Measurements from ENCODE around the gene EOGT.
A peak's percentile ranks its signal among the peaks of the same experiment; 100 is the strongest.

Gene EOGT

DNA sequence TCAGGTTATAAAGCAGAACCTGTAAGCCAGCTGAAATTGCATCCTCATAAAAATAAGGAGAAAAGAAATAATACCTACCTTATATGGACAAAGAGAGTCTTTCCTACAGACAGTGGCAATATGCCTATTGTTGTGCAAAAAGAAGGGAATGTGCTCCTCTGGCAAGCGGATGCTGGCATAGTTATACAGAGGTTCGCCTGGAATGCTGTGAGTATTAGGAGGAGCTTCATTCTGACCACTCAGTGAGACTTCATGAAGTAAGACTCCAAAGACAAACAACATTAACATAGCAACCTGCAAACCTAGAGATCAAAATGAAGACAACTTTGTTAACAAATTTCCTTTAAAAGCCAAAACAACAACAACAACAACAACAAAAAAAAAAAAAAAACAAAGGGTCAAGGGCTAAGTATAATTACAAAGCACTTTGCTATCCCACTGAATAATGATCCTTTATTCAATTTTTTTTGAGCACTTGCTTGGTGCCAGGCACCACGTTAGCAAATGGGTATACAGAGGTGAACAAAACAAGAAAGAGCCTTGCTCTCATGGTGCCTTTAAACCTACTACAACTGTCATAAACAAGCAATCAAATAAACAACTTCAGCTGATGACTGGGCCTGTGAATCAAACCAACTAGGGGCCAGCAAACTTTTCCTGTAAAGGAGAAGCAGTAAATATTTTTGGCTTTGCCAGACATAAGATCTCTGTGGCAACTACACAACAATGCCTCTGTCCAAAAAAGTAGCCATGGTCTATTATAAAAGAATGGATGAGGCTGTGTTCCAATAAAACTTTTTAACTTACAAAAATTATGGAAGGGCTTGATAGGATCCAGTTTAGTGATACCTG is 3.7 kb downstream of the EOGT start:
- DNase-seq (ENCODE audit: low spot score), result no peak

DNA sequence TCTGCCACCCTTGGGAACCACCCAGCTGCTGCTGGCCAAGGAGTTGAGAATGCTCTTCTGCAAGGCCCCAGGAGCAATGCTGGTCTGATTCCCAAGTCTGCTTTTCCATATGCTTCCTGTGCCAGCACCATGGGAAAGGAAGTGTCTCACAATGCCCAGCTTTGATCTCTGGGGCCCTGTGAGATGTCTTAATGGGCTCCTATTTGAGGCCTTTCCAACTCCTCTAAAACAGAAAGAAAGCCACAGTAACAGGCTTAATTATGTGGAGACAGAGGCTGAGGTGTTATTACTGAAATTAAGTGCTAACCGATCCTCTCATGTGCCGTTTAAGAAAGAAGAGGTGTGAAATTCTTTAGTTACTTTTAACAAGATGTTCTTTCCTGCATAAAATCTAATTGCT is 4.5 kb downstream of the EOGT start:
- peak; percentile 82 for DNase-seq (ENCODE audit: low spot score)

DNA sequence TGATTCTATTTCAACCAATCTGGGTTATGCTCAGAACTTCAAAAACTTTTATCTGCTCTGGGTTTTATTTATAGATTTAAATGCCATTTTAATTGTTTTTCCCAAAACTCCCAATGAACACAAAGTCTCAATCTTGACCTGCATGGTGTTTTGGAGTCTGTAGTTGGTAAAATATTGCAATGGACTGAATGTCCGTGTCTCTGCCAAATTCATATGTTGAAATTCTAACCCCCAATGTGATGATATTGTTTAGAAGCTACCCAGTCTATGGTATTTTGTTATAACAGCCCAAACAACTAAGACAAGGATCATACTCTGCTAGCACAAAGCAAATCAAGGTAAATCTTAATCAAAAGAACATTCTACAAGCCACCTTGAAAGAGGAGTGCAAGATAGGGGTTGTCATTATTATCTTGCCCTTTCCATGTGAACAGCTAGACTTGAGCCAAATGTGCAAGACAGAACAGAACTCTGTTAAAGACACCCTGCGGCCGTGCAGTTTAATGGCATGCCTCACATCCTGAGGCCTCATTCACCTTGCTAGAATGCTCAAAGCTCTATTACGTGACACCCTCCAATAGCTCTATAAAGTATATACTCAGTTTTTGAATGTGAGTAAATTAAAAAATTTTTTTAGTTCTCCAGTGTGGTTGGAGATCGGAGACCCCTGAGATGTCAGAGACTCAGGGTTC is 7.5 kb downstream of the EOGT start:
- DNase-seq (ENCODE audit: low spot score), result no peak

DNA sequence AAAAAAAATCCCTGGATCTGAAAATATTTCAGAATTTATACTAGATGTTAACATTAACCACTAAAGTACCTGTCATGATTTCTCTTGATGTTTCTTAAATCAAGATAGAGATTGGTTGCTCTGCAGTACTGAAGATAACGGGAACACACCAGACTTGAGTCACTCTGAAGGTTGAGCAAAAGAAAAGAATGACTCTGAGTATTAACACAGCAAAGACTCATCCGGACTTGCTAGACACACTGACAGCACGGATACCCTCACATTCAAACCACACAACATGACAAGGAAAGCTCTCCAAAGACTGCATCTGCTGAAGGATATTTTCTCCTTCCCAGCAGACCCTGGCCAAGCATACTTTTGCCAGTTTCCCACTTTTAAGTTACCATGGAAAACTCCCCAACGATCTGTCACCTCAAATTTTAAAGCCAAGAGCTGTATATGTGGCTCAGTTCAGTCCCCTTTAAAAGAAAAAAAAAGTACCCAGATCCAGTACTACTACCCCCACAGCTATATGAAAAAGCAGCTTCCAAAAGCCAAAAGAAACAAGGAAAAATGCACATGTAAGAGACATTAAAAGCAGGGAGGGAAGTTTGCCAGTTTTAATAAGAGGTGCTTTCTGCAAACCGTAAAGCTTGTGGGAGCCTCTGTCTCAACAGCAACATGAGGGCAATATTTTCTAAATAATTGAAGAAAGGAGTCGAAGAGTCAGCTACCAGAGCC is 8.3 kb downstream of the EOGT start:
- no peak for DNase-seq (ENCODE audit: low spot score)

GRCh38 chr3:69004138-69004537 is 9.3 kb downstream of the EOGT start:
- no peak for DNase-seq (ENCODE audit: low spot score)

GRCh38 chr3:68999605-69000004 is 13.9 kb downstream of the EOGT start:
- DNase-seq (ENCODE audit: low spot score), result no peak

DNA sequence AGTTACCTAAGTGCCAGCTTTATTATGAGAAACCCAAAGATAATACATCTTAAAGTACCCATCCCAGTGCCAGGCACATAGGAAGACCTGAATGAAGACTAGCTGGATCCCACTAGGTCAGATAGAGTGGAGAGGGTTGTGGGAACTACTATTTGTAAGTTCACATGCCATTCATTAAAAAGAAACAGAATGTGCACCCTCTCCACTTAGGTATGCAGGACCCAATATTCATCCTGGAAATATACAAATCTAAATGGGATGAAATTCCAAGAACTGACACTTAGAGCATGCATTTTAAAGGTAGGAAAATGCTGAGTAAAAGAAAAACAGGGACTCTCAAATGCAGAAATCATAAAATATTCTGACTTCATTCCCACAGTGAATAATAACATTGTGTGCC is 14.3 kb downstream of the EOGT start:
- DNase-seq (ENCODE audit: low spot score), result no peak

DNA sequence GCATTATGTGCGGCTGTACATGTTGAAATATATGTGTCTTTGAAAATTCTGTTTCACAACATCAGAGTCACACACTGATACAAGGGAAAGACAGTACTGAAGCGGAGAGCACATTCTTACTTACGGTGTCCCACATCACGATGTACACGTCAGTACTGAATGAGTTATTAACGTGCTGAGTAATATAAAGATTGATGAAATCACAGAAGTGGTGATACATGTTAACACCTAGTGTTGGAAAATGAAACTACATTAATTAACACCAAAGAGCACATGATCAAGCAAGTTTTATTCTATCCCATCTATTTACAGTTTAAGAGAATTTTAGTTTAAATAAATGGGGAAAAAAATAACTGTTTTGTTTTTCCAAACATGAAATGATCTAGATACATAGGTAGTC is 15.6 kb downstream of the EOGT start:
- DNase-seq (ENCODE audit: low spot score), result no peak

DNA sequence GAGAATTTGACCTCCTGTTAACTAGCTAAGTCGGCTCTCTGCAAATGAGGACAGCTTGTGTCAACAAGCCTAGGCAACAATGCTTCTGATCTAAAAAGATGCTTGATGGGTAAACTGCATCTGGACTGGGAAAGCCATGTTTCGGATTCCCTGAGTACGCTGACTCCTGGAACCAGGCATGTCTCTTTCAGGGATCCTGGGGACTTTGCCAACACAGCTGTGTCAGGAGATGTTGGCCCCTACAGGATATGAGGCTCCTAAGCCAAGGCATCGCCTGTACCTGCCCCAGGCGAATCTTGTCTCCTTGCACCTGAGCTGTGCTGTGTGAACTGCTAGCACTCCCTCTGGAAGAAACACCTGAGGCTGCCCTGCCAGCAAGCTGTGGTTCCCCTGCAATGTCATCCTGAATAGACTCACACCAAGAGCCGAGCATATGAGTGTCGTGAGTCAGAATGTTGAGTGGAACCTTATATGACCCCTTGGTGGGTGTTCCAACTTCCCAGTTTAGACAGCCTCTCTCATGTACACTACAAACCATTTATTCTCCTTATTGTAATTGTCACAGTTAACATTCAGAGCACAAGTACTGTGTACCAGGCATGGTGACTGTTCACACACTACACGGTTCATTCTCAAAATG is 17.0 kb downstream of the EOGT start:
- no peak for DNase-seq (ENCODE audit: low spot score)

- DNase-seq (ENCODE audit: low spot score), result no peak
Observed at GRCh38 chr3:68988740-68989139, 24.7 kb downstream of the EOGT start.

DNA sequence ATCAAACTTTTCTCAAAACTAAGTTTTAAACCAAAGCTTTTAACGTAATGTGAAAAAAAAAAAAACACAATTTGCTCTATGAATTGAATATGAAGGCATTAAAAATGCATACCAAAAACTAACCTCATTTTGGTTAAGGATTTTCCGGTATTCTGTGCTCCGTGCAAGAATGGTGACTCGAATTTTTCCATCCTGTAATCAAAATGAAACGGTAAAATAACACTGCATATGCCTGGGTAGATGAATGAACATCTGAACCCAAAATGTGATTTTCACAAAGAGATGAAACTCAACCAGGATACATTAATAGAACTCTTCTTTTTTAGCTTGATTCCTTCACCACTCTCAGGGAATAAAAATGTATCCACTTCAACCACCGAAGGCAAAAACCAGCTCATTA is 26.2 kb downstream of the EOGT start:
- DNase-seq (ENCODE audit: low spot score), result no peak

DNA sequence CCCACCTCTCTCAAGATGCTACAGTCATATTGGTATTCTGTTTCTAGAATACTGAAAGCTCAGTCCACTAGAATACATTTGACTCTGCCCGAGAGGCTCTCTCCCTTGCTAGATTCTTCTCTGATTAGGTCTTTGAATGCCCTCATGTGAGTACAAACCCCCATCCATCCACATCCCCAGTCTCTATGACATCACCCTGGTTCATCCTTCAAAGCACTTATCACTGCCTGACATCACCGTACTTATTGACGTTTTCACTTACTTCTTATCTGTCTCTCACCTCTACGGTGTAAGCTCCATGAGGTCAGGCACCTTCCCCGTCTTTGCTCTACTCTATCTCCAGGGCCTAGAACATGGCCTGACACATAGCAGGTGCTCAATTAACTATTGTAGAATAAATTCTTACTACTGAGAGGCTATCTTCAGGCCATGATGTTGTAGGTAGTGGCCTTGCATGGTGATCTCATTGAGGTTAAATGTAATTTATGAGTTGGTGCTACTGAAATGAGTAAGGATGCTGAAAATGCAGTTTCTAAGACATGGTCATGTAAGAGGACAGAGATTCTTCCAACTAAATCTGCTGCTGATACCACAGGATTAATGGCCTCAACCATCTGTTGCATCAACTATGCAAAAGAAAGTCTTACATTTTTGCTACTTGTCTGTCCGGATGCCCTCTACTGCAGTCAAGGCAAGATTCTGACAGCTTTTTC is 26.8 kb downstream of the EOGT start:
- no peak for DNase-seq (ENCODE audit: low spot score)

DNA sequence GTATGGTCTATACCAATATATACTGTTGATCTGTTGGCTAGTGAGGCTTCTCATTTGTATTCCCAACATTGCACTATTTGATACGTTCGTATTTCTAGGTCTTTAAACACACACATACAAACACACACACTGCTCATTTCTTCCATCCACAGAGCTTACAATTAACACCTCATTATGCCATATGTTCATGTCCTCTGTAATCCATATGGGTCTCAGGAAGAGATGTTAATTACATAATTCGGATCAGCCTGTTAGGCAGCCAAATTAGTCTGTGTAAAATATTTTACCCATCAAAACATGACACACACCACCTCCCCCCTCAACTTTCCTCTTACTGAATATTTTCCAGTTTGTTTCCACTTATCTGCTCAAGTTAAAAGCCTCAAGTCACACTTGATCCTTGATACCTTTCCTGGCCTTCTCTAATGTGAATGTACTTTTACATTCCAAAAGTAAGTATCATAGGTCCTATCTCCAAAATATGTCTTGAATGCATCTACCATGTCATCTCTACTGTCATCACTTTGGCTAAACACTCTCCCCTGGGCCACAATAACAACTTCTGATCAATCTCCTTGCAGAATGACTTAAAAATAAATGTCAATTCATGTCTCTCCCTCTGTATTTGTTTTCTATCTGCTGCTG is 28.2 kb downstream of the EOGT start:
- no peak for DNase-seq (ENCODE audit: low spot score)

GRCh38 chr3:68984011-68984530 is 29.4 kb downstream of the EOGT start:
- DNase-seq (ENCODE audit: low spot score), result no peak

DNA sequence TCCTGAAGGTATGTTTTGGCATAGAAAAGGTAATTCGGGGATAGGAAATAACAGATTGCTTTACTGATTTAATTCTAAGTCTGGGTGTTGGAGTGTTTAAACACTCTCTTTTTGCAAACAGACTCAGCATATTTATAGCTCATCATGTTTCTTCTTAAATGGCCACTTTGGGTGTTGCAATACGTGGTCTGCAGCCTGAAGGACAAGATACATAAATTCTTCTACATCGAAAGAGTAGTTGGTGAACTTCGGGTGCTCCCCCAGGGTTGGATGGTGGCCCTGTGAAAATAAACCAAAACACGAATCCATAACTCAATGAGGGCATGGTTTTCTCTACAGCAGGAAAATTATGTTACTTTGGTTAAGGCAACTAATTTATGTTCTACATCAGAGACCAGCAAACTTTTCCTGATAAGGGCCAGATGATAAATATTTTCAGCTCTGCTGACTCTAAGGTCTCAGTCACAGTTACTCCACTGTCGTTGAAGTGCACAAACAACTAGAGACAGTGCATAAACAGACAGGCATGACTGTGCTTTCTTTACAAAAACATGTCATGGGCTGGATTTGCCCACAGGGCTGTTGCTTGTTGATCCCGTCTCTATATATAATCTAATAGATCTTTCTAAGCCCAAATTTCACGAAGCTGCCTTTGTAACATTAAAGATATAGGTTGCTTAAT is 35.9 kb downstream of the EOGT start:
- no peak for DNase-seq (ENCODE audit: low spot score)

GRCh38 chr3:68974711-68975110 is 38.8 kb downstream of the EOGT start:
- no peak for DNase-seq (ENCODE audit: low spot score)

DNA sequence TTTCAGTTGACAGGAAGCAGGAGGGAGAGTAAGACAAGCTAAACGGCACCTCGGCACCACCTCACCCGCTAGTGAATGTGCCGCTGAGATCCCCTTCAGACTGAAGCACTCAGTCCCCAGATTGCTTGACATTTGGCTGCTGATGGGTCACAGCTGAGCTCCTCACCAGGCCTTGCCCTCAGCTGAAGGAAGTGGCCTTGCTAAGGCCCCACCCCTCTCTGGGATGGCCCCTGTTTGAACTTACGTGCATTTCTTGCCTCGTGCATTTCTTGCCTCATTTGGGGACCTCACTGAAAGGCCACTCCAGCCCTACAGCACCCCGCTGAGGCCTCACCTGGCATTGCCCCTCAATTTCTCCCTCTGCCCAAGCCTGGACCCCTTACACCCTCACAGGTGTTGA is 39.8 kb downstream of the EOGT start:
- peak; percentile 2 for DNase-seq (ENCODE audit: low spot score)

GRCh38 chr3:68972358-68972979 is 41.0 kb downstream of the EOGT start:
- peak; percentile 71 for DNase-seq (ENCODE audit: low spot score)

DNA sequence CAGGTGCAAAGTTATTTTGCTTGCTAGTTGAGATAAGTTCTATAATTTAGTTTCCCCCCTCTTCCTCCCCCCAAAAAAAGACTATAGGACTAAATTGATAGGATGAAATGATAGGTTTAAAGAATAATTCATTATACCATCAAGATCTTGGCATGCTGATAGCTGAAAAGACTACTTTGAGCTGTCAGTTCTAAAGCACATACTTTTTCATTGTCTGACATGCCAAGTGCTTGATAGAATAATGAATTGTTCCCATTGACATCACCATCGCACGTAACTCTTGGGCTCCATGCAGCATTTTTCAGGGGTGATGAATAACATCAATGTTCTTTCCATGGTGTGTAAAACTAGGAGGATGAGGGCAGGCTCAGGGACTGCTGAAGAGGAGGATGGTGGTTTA is 48.8 kb downstream of the EOGT start:
- no peak for DNase-seq (ENCODE audit: low spot score)

DNA sequence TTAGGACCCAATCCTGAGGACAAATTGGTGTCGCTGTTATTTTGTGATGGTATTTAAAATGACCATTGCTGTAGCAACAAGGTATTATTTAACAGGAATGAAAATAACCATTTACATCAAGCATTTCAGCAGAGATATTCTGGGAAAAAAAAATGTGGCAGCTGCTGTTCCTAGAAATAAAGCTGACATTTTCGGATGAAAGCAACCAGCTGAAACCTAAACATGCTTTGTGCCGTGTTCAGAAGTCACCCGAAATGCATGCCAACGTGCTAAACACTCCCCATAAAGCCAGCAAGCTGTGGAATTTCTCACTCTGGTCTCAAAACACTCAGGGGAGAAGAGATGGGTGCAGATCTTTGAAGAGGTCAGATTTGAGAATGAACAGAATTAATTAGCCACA is 49.6 kb downstream of the EOGT start:
- DNase-seq (ENCODE audit: low spot score), result no peak

Data from kidney capillary endothelial cell (primary cell).